Measurements from ENCODE around the gene SGPP1.
A peak's percentile ranks its signal among the peaks of the same experiment; 100 is the strongest.

The SGPP1 gene, protein sequence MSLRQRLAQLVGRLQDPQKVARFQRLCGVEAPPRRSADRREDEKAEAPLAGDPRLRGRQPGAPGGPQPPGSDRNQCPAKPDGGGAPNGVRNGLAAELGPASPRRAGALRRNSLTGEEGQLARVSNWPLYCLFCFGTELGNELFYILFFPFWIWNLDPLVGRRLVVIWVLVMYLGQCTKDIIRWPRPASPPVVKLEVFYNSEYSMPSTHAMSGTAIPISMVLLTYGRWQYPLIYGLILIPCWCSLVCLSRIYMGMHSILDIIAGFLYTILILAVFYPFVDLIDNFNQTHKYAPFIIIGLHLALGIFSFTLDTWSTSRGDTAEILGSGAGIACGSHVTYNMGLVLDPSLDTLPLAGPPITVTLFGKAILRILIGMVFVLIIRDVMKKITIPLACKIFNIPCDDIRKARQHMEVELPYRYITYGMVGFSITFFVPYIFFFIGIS

DNA sequence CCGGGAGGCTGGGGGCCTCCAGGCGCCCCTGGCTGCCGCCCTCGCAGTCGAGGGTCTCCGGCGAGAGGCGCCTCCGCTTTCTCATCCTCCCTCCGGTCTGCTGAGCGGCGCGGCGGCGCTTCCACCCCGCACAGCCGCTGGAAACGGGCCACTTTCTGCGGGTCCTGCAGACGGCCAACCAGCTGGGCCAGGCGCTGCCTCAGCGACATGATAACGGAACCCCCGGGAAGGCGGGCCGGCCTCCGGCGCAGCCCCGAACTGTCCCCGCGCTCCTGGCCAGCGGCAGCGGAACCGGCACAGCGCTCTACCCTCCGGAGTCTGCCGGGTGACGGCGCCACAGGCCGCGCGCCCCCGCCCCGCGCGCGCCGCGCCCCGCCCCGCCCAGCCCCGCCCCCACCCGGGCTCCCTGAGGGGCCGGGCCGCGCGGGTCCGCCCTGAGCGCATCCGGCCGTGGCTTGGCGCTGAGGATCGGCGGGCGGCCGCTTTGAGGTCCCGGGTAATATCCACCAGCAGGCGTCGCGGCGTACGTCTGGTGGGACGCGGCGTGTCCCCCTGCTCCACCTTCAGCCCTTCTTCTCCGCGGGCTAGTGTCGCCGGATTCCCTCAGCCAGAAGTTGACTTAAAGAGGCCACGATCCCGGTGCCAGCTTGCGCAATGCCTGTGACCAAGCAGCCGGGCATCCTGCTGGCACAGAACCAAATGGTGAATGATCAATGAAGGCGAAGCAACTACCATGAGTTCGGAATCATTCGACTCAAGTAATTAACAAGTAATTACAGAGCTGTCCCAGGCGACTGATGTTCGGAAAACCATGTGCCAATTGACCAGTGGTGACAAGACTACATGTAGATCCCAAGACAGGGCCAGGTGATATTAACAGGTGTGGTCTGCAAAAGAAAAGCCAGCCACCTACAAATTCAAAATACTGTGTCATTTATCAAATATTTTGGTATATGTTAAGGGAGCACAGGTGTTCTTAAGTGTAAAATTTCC, at the start of gene SGPP1:
Gene SGPP1 (minus strand): TSS at position 330 of the 993 bp plus-strand sequence. CDS start 121 bp downstream, at position 209.
- Histone ChIP-seq H3K27ac (ENCODE audit: low read length) (no peak within 1 kb of the TSS), H3K4me3 (ENCODE audit: low read length) (peak within 1 kb of the TSS; percentile 76), H3K36me3 (ENCODE audit: control insufficient read depth, insufficient read depth, low read length) (no peaks in the 10 kb centered on the region), H3K4me1 (ENCODE audit: control insufficient read depth, insufficient read depth, low read length) (0 out of 2 replicates have a peak, but pooled peaks cover 2% of the 10 kb centered on the region), H3K9me3 (ENCODE audit: control insufficient read depth, insufficient read depth, low read length) (no peaks in the 10 kb centered on the region), H3K27me3 (ENCODE audit: control insufficient read depth, insufficient read depth, low read length) (no peaks in the 10 kb centered on the region; the same call in 1 of the 2 replicates)
- no CpG with 5 or more reads among the region's 88 CpGs for WGBS (ENCODE audit: insufficient coverage, insufficient read length)
- no peak for DNase-seq (ENCODE audit: low read depth, low spot score)

GRCh38 chr14:63777024-63777423, 49.2 kb upstream of the SGPP1 start:
- H3K4me3 ChIP-seq (ENCODE audit: low read length): no peak overlapping the region
- no peaks in the 10 kb centered on the region for H3K9me3 ChIP-seq (ENCODE audit: control insufficient read depth, insufficient read depth, low read length)
- H3K27me3 ChIP-seq (ENCODE audit: control insufficient read depth, insufficient read depth, low read length): no peaks in the 10 kb centered on the region
- DNase-seq (ENCODE audit: low read depth, low spot score): no peak
- H3K27ac ChIP-seq (ENCODE audit: low read length): no peak overlapping the region
- no peaks in the 10 kb centered on the region for H3K4me1 ChIP-seq (ENCODE audit: control insufficient read depth, insufficient read depth, low read length)
- no peaks in the 10 kb centered on the region for H3K36me3 ChIP-seq (ENCODE audit: control insufficient read depth, insufficient read depth, low read length)

DNA sequence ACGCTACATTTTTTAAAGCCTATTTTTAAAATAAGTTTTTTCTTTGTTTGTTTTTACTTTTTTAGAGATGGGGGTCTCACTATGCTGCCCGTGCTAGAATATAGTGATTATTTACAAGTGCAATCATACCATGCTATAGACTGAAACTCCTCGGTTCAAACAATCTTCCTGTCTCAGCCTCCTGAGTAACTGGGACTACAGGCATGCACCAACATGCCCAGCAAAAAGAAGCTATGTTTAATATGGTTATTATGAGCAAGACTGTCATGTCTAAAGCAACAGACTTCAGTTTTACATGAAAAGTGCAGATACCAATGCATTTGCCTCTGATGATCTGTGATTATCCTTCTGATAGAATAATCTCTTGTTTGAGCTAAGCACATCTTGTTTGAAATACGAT, 45.6 kb upstream of the SGPP1 start:
- no CpG with 5 or more reads among the region's 4 CpGs for WGBS (ENCODE audit: insufficient coverage, insufficient read length)
- Histone ChIP-seq H3K36me3 (ENCODE audit: control insufficient read depth, insufficient read depth, low read length) (no peaks in the 10 kb centered on the region), H3K27ac (ENCODE audit: low read length) (no peak overlapping the region), H3K4me3 (ENCODE audit: low read length) (no peak overlapping the region), H3K9me3 (ENCODE audit: control insufficient read depth, insufficient read depth, low read length) (no peaks in the 10 kb centered on the region), H3K4me1 (ENCODE audit: control insufficient read depth, insufficient read depth, low read length) (no peaks in the 10 kb centered on the region), H3K27me3 (ENCODE audit: control insufficient read depth, insufficient read depth, low read length) (no peaks in the 10 kb centered on the region)
- DNase-seq (ENCODE audit: low read depth, low spot score): no peak

- no peak for DNase-seq (ENCODE audit: low read depth, low spot score)
- no peaks in the 10 kb centered on the region for H3K36me3 ChIP-seq (ENCODE audit: control insufficient read depth, insufficient read depth, low read length)
- H3K4me1 ChIP-seq (ENCODE audit: control insufficient read depth, insufficient read depth, low read length): peaks cover 1% of the 10 kb centered on the region; the same call in 1 of the 2 replicates
- no peaks in the 10 kb centered on the region for H3K9me3 ChIP-seq (ENCODE audit: control insufficient read depth, insufficient read depth, low read length)
- WGBS (ENCODE audit: insufficient coverage, insufficient read length): no CpG with 5 or more reads among the region's 3 CpGs
- no peak overlapping the region for H3K4me3 ChIP-seq (ENCODE audit: low read length)
- no peaks in the 10 kb centered on the region for H3K27me3 ChIP-seq (ENCODE audit: control insufficient read depth, insufficient read depth, low read length)
- H3K27ac ChIP-seq (ENCODE audit: low read length): no peak overlapping the region
Measured at GRCh38 chr14:63770187-63770807, 42.4 kb upstream of the SGPP1 start.

GRCh38 chr14:63766611-63767010, 38.7 kb upstream of the SGPP1 start:
- Histone ChIP-seq H3K4me1 (ENCODE audit: control insufficient read depth, insufficient read depth, low read length) (peaks cover 1% of the 10 kb centered on the region; the same call in 1 of the 2 replicates), H3K36me3 (ENCODE audit: control insufficient read depth, insufficient read depth, low read length) (no peaks in the 10 kb centered on the region), H3K27ac (ENCODE audit: low read length) (no peak overlapping the region), H3K27me3 (ENCODE audit: control insufficient read depth, insufficient read depth, low read length) (no peaks in the 10 kb centered on the region), H3K4me3 (ENCODE audit: low read length) (no peak overlapping the region), H3K9me3 (ENCODE audit: control insufficient read depth, insufficient read depth, low read length) (no peaks in the 10 kb centered on the region)
- no CpG with 5 or more reads among the region's 3 CpGs for WGBS (ENCODE audit: insufficient coverage, insufficient read length)
- DNase-seq (ENCODE audit: low read depth, low spot score): no peak

GRCh38 chr14:63764620-63765139, 36.8 kb upstream of the SGPP1 start:
- no CpG with 5 or more reads among the region's 6 CpGs for WGBS (ENCODE audit: insufficient coverage, insufficient read length)
- no peak for DNase-seq (ENCODE audit: low read depth, low spot score)
- H3K4me3 ChIP-seq (ENCODE audit: low read length): no peak overlapping the region
- H3K4me1 ChIP-seq (ENCODE audit: control insufficient read depth, insufficient read depth, low read length): peaks cover 1% of the 10 kb centered on the region; the same call in 1 of the 2 replicates
- no peaks in the 10 kb centered on the region for H3K27me3 ChIP-seq (ENCODE audit: control insufficient read depth, insufficient read depth, low read length)
- H3K9me3 ChIP-seq (ENCODE audit: control insufficient read depth, insufficient read depth, low read length): no peaks in the 10 kb centered on the region
- no peaks in the 10 kb centered on the region for H3K36me3 ChIP-seq (ENCODE audit: control insufficient read depth, insufficient read depth, low read length)
- H3K27ac ChIP-seq (ENCODE audit: low read length): no peak overlapping the region

- no peak for DNase-seq (ENCODE audit: low read depth, low spot score)
- WGBS (ENCODE audit: insufficient coverage, insufficient read length): no CpG with 5 or more reads among the region's 5 CpGs
- Histone ChIP-seq H3K9me3 (ENCODE audit: control insufficient read depth, insufficient read depth, low read length) (no peaks in the 10 kb centered on the region), H3K36me3 (ENCODE audit: control insufficient read depth, insufficient read depth, low read length) (no peaks in the 10 kb centered on the region), H3K4me3 (ENCODE audit: low read length) (no peak overlapping the region), H3K27me3 (ENCODE audit: control insufficient read depth, insufficient read depth, low read length) (no peaks in the 10 kb centered on the region), H3K4me1 (ENCODE audit: control insufficient read depth, insufficient read depth, low read length) (peaks cover 1% of the 10 kb centered on the region; the same call in 1 of the 2 replicates), H3K27ac (ENCODE audit: low read length) (no peak overlapping the region)
Measured at GRCh38 chr14:63764103-63764502, 36.2 kb upstream of the SGPP1 start.

DNA sequence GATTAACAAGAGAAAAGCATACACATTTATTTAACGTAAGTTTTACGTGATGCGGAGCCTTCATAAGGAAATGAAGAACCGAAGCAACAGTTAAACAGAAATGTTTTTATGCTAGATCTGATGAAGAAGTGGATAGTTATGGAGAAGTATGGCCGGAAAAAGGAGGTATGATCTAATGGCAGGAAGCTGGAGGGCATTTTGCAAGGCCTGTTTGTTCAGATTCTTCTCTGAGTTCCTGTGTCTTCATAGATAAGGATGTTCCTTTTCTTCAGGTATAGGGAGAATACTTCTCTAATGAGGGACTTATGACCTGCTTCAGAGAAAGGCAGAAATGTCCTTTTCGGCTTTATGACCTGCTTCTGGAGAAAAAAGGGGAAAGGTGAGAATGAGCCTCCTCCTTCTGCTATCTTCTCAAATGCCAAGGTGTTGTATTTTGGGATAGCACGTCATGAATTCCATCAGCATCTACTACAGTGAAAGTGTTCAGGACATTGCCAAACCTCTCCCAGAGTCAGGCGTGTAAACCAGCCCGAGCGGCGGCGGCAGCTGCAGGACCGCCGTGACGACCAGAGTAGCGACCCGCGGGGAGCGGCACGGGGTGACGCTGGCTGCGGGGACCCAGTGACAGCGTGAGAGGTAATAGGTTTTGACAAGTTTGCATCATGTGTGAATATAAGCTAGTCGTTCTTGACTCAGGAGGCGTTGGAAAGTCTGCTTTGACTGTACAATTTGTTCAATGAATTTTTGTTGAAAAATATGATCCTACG, 33.7 kb upstream of the SGPP1 start:
- Histone ChIP-seq H3K27me3 (ENCODE audit: control insufficient read depth, insufficient read depth, low read length) (no peaks in the 10 kb centered on the region), H3K4me3 (ENCODE audit: low read length) (no peak overlapping the region), H3K9me3 (ENCODE audit: control insufficient read depth, insufficient read depth, low read length) (no peaks in the 10 kb centered on the region), H3K36me3 (ENCODE audit: control insufficient read depth, insufficient read depth, low read length) (no peaks in the 10 kb centered on the region), H3K27ac (ENCODE audit: low read length) (no peak overlapping the region), H3K4me1 (ENCODE audit: control insufficient read depth, insufficient read depth, low read length) (peaks cover 1% of the 10 kb centered on the region; the same call in 1 of the 2 replicates)
- no CpG with 5 or more reads among the region's 26 CpGs for WGBS (ENCODE audit: insufficient coverage, insufficient read length)
- DNase-seq (ENCODE audit: low read depth, low spot score): no peak

GRCh38 chr14:63760014-63760413, 32.1 kb upstream of the SGPP1 start:
- no peak for DNase-seq (ENCODE audit: low read depth, low spot score)
- no peak overlapping the region for H3K27ac ChIP-seq (ENCODE audit: low read length)
- H3K9me3 ChIP-seq (ENCODE audit: control insufficient read depth, insufficient read depth, low read length): no peaks in the 10 kb centered on the region
- no peak overlapping the region for H3K4me3 ChIP-seq (ENCODE audit: low read length)
- H3K36me3 ChIP-seq (ENCODE audit: control insufficient read depth, insufficient read depth, low read length): no peaks in the 10 kb centered on the region
- H3K27me3 ChIP-seq (ENCODE audit: control insufficient read depth, insufficient read depth, low read length): no peaks in the 10 kb centered on the region
- no CpG with 5 or more reads among the region's 1 CpG for WGBS (ENCODE audit: insufficient coverage, insufficient read length)
- H3K4me1 ChIP-seq (ENCODE audit: control insufficient read depth, insufficient read depth, low read length): no peaks in the 10 kb centered on the region

Measured in iPS DF 6.9 (cell line).